ENCODE results near the gene IMPA2.

DNA sequence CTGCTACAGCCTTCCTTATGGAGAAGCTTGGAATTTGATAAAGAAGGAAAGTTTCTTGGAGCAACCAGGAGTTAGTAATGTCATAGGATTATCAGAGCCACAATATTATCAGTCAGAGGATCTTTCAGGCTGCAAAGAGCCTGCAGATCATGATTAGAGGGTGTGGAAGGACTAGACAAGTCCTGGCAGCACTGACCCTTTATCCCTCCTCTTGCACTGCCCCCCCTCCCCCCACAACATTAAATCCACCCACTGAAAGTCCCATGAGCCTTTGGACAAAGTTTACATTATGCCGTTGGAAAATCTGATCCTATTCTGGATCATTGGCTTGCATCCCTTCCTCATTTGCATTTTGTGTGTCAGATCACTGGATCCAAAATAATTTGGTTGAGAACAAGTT lies 18.7 kb upstream of the IMPA2 start:
- TF ChIP-seq, protein P1, sequence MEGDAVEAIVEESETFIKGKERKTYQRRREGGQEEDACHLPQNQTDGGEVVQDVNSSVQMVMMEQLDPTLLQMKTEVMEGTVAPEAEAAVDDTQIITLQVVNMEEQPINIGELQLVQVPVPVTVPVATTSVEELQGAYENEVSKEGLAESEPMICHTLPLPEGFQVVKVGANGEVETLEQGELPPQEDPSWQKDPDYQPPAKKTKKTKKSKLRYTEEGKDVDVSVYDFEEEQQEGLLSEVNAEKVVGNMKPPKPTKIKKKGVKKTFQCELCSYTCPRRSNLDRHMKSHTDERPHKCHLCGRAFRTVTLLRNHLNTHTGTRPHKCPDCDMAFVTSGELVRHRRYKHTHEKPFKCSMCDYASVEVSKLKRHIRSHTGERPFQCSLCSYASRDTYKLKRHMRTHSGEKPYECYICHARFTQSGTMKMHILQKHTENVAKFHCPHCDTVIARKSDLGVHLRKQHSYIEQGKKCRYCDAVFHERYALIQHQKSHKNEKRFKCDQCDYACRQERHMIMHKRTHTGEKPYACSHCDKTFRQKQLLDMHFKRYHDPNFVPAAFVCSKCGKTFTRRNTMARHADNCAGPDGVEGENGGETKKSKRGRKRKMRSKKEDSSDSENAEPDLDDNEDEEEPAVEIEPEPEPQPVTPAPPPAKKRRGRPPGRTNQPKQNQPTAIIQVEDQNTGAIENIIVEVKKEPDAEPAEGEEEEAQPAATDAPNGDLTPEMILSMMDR (IDR thresholded peaks at IDR 0.05), result no peak
- TF ChIP-seq POLR2A (IDR thresholded peaks at IDR 0.05), result no peak

Data from lower leg skin (tissue), 3 donors.